Measurements from ENCODE around the gene TRIM69.

- TF ChIP-seq CTCF (IDR thresholded peaks at IDR 0.05) (no peak), POLR2A (IDR thresholded peaks at IDR 0.05) (no peak)
These were observed 10.2 kb upstream of the TRIM69 start for GRCh38 chr15:44726136-44726535.
